ENCODE data around the gene ENPP4. TPM values are rescaled to one million over a fixed set of nuclear protein-coding genes. Genes with fewer than 3 reads are reported as not detected.

ENPP4 gene
- polyA plus RNA-seq, 1 of the 3 experiments (the other 2 are of a cell fraction), result 0.05 TPM

- Histone ChIP-seq H2AFZ (ENCODE audit: low read depth) (no peak overlapping the region), H3K27ac (ENCODE audit: low read depth in 2 of 2, low read length in 1 of 2) (no peak overlapping the region), H3K27me3 (ENCODE audit: insufficient read depth) (no peaks in the 10 kb centered on the region; the same call in 1 of the 2 replicates), H3K9ac (no peak overlapping the region), H3K4me1 (ENCODE audit: control insufficient read depth in 1 of 2, insufficient read depth in 2 of 2, low read depth in 1 of 2, low read length in 1 of 2) (no peaks in the 10 kb centered on the region), H3K4me3 (ENCODE audit: low read depth in 2 of 2, low read length in 1 of 2) (no peak overlapping the region), H4K20me1 (ENCODE audit: insufficient read depth) (no peaks in the 10 kb centered on the region), H3K36me3 (replicated peaks in 1 of 2; ENCODE audit: control insufficient read depth in 1 of 2, insufficient read depth in 2 of 2, low read length in 1 of 2) (no peaks in the 10 kb centered on the region), H3K4me2 (no peak overlapping the region), H3K79me2 (ENCODE audit: insufficient read depth) (no peaks in the 10 kb centered on the region), H3K9me3 (no peaks in the 10 kb centered on the region), H3F3A (replicated peaks; ENCODE audit: insufficient read depth) (no peaks in the 10 kb centered on the region), H3K9me2 (no peaks in the 10 kb centered on the region)
- no peak for TF ChIP-seq POLR2AphosphoS5 (IDR thresholded peaks at IDR 0.05; ENCODE audit: low read depth, low read length)
- no peak for TF ChIP-seq ZBTB33 (IDR thresholded peaks at IDR 0.05; ENCODE audit: borderline replicate concordance, low read depth)
- TF ChIP-seq YY1 (IDR thresholded peaks at IDR 0.05; ENCODE audit: low read depth), result no peak
- TF ChIP-seq USF2 (IDR thresholded peaks at IDR 0.05; ENCODE audit: borderline replicate concordance, low read depth, low read length), result no peak
- no peak for TF ChIP-seq SMC3 (IDR thresholded peaks at IDR 0.05; ENCODE audit: low read depth, low read length)
- no peak for TF ChIP-seq JUND (IDR thresholded peaks at IDR 0.05)
- no peak for TF ChIP-seq MAX (IDR thresholded peaks at IDR 0.05; ENCODE audit: low read depth)
- TF ChIP-seq RCOR1 (IDR thresholded peaks at IDR 0.05; ENCODE audit: low read length), result no peak
- no peak for TF ChIP-seq FOSL2 (IDR thresholded peaks at IDR 0.05; ENCODE audit: borderline replicate concordance, low read depth)
- no peak for TF ChIP-seq TAF1 (IDR thresholded peaks at IDR 0.05; ENCODE audit: borderline replicate concordance, low read depth, low read length)
- no peak for TF ChIP-seq REST (IDR thresholded peaks at IDR 0.05; ENCODE audit: low read depth, low read length)
- TF ChIP-seq SIN3A (IDR thresholded peaks at IDR 0.05; ENCODE audit: borderline replicate concordance, low read depth, low read length), result no peak
- no peak for TF ChIP-seq NRF1 (IDR thresholded peaks at IDR 0.05; ENCODE audit: low read depth, low read length)
- no peak for TF ChIP-seq ELF1 (IDR thresholded peaks at IDR 0.05)
- TF ChIP-seq CHD2 (IDR thresholded peaks at IDR 0.05; ENCODE audit: low read length, partially characterized antibody), result no peak
- no peak for TF ChIP-seq TCF12 (IDR thresholded peaks at IDR 0.05)
- TF ChIP-seq EP300 (IDR thresholded peaks at IDR 0.05; ENCODE audit: borderline replicate concordance in 1 of 2, low read depth in 1 of 2, low read length in 1 of 2), result no peak
- 0% methylated on average over 1 of the region's 1 CpG for WGBS (ENCODE audit: low lambda C conversion rate)
- DNase-seq, result no peak
- CTCF ChIA-PET, result no interaction called here
- POLR2A ChIA-PET, result no interaction called here
These were observed 5.4 kb downstream of the ENPP4 start for GRCh38 chr6:46135176-46135575.
